GM12878 (cell line): ENCODE measurements around the gene FAM200B. TPM values are rescaled to one million over a fixed set of nuclear protein-coding genes. Genes with fewer than 3 reads are reported as not detected.

Experiments used
- ATAC-seq: fragments of 200-7000 bp; cut with Tn5 transposase; 3 replicates; pipeline ENCODE4 v1.9.1; 2020; ENCODE audit warnings: mild to moderate bottlenecking, moderate library complexity
- BruUV-seq: library from RNA; stranded (reverse); fragments of 400-500 nt; replicated peaks from 2 replicates; lab custom pipeline; 2021; lab: Mats Ljungman, UMichigan
- CTCF ChIA-PET: fragments of 300-600 bp; sonication (Branson Sonifier 250); formaldehyde crosslinking; extraction: SDS; loops from one replicate; lab custom pipeline; 2021; ENCODE audit warnings: inconsistent platforms; lab: Yijun Ruan, JAX
- POLR2A ChIA-PET: fragments of 350-600 bp; formaldehyde crosslinking; extraction: SDS; loops from one replicate; lab custom pipeline; 2021; ENCODE audit warnings: inconsistent platforms; lab: Charles Lee
- RAD21 ChIA-PET: fragments of 300-600 bp; sonication (Branson Sonifier 250); formaldehyde crosslinking; loops from one replicate; lab custom pipeline; 2023; ENCODE audit warnings: antibody characterized with exemption; ENCODE audit not compliant: unreplicated experiment; lab: Charles Lee
- SMC1A ChIA-PET: fragments of 300-600 bp; sonication (Branson Sonifier 250); formaldehyde crosslinking; loops from one replicate; lab custom pipeline; 2023; ENCODE audit not compliant: unreplicated experiment, uncharacterized antibody; lab: Charles Lee
- DNase-seq: peaks from one replicate; pipeline ENCODE4 v3.0.0-alpha.2; 2011; ENCODE audit warnings: low read depth, low spot score
- FAIRE-seq: peaks from 3 replicates; lab custom pipeline; 2011; peaks lifted over from hg19 to GRCh38; lab: Jason Lieb, UNC
- H2AFZ ChIP-seq: 2 replicates; pipeline ENCODE4 v1.6.0; 2011; ENCODE audit warnings: low read depth, low read length, control low read depth; ENCODE audit not compliant: control insufficient read depth
- H3K27ac ChIP-seq: 2 replicates; pipeline ENCODE4 v1.5.1; 2011; ENCODE audit warnings: control low read depth; ENCODE audit not compliant: control insufficient read depth, insufficient read depth
- H3K27me3 ChIP-seq, 2 experiments: replicated peaks in 1 of 2; 2 replicates each; pipeline versions ENCODE4 v1.6.0 to v1.6.1; 2011; ENCODE audit warnings: low read length in 1 of 2; ENCODE audit not compliant: control insufficient read depth in 2 of 2, insufficient read depth in 2 of 2
- H3K36me3 ChIP-seq, 2 experiments: 2 replicates each; pipeline ENCODE4 v1.5.1; 2011; ENCODE audit warnings: low read length in 1 of 2; ENCODE audit not compliant: control insufficient read depth in 2 of 2, insufficient read depth in 2 of 2
- H3K4me1 ChIP-seq: 2 replicates; pipeline ENCODE4 v1.6.1; 2011; ENCODE audit warnings: mild to moderate bottlenecking, low read length, moderate library complexity, mixed read lengths; ENCODE audit not compliant: control insufficient read depth, insufficient read depth
- H3K4me2 ChIP-seq: 2 replicates; pipeline ENCODE4 v1.6.0; 2011; ENCODE audit warnings: control low read depth; ENCODE audit not compliant: control insufficient read depth, insufficient read depth
- H3K4me3 ChIP-seq: fragments of 200-600 bp; sonication (generic); 2 replicates; pipeline ENCODE4 v1.5.1; 2016
- H3K79me2 ChIP-seq: 2 replicates; pipeline ENCODE4 v1.6.0; 2011; ENCODE audit warnings: low read length; ENCODE audit not compliant: control insufficient read depth, insufficient read depth
- H3K9ac ChIP-seq: 2 replicates; pipeline ENCODE4 v1.8.0; 2011; ENCODE audit warnings: low read length, control low read depth, mixed read lengths; ENCODE audit not compliant: control insufficient read depth, insufficient read depth
- H3K9me3 ChIP-seq: replicated peaks from 3 replicates; pipeline ENCODE4 v1.5.1; 2011; ENCODE audit warnings: mild to moderate bottlenecking, low read length; ENCODE audit not compliant: control insufficient read depth, insufficient read depth
- H4K20me1 ChIP-seq: 2 replicates; pipeline ENCODE4 v1.6.0; 2011; ENCODE audit not compliant: control insufficient read depth, insufficient read depth
- CHD2 ChIP-seq: IDR thresholded peaks from 2 replicates; pipeline ENCODE4 v1.6.1; 2011; ENCODE audit warnings: low read depth, low read length, improper control_type of control experiment, borderline replicate concordance
- HSF1 ChIP-seq: fragments of 150-350 bp; IDR thresholded peaks from 2 replicates; pipeline ENCODE4 v1.6.1; 2014; ENCODE audit warnings: mild to moderate bottlenecking, low read depth, low read length
- IKZF1 ChIP-seq: fragments of 450-650 bp; conservative IDR thresholded peaks from 2 replicates; pipeline ENCODE4 v1.6.1; 2017; ENCODE audit warnings: antibody characterized with exemption, mild to moderate bottlenecking
- MAX ChIP-seq: IDR thresholded peaks from 2 replicates; pipeline ENCODE4 v1.6.1; 2012; ENCODE audit warnings: low read depth, low read length, improper control_type of control experiment
- RBBP5 ChIP-seq: fragments of 200-600 bp; sonication (generic); conservative IDR thresholded peaks from 2 replicates; pipeline ENCODE4 v1.6.1; 2016
- RELA ChIP-seq: fragments of 450-650 bp; IDR thresholded peaks from 2 replicates; pipeline ENCODE4 v1.8.0; 2014; ENCODE audit warnings: borderline replicate concordance; ENCODE audit not compliant: partially characterized antibody
- SRF ChIP-seq, 2 experiments: IDR thresholded peaks; 2 replicates each; pipeline ENCODE4 v1.6.1; 2011; ENCODE audit warnings: low read depth in 2 of 2, low read length in 2 of 2, mild to moderate bottlenecking in 1 of 2, moderate library complexity in 1 of 2
- STAT1 ChIP-seq: fragments of 450-650 bp; conservative IDR thresholded peaks from 2 replicates; pipeline ENCODE4 v1.6.1; 2014; ENCODE audit warnings: antibody characterized with exemption, mild to moderate bottlenecking
- WGBS: methylation state at CpG from one replicate; pipeline ENCODE4 v1.1.6; 2016; ENCODE audit warnings: low lambda C conversion rate; ENCODE audit not compliant: insufficient replicate concordance, insufficient coverage; ENCODE audit errors: missing lambda C conversion rate; 5-methylcytosine and 5-hydroxymethylcytosine counted together
- in situ Hi-C: fragments of 300-500 bp; cut with MboI; formaldehyde crosslinking; loops from 9 replicates; pipeline ENCODE4 v1.14.3; 2018; ENCODE audit warnings: mixed read lengths
- intact Hi-C: fragments of 100-400 bp; cut with micrococcal nuclease; formaldehyde crosslinking; loops from one replicate; pipeline ENCODE4 v1.14.2; 2022; ENCODE audit not compliant: unreplicated experiment
- polyA plus RNA-seq, 11 experiments: library from polyadenylated mRNA; depleted of rRNA in 4 of 11; unstranded in 6 of 11; stranded (reverse) in 5 of 11; fragments of >200 nt; fragmentation: Nextera tagmentation in 4 of 11; fragmentation: Illumina TruSeq in 1 of 11; extraction: Ambion mirVana in 4 of 11; extraction: Trizol in 1 of 11; gene quantifications; 1 replicate in 1 of 11; 2 replicates in 10 of 11; pipeline versions ENCODE4 v1.2.1 to v1.2.3, GENCODE V29; 2011 to 2016; ENCODE audit warnings: inconsistent platforms in 2 of 11, missing spikeins in 2 of 11, low read depth in 1 of 11
- total RNA-seq, 4 experiments: library from RNA; depleted of rRNA in 3 of 4; stranded (reverse); fragments of >200 nt in 3 of 4; fragmentation: Illumina TruSeq in 1 of 4; extraction: Trizol in 1 of 4; gene quantifications; 2 replicates each; pipeline versions ENCODE4 v1.2.1 to v1.2.3, GENCODE V29; 2013 to 2021

The FAM200B gene
- total and polyA plus RNA-seq, 10 of the 15 experiments (the other 5 are each of a cell fraction or from before 2014, with no cell fraction given), result 13.8 to 48.5 (median 25.5) TPM

- no peak for TF ChIP-seq MAX
Measured at GRCh38 chr4:15694431-15694830, 12.8 kb downstream of the FAM200B start (continued).

- ATAC-seq, result no peak
- intact Hi-C loops, result no loop called here
- Histone ChIP-seq H3K4me1 (no peaks in the 10 kb centered on the region), H3K27me3 (no peaks in the 10 kb centered on the region), H3K4me2 (no peak overlapping the region), H3K79me2 (no peaks in the 10 kb centered on the region), H3K9me3 (no peaks in the 10 kb centered on the region; the same call in 2 of the 3 replicates), H3K4me3 (no peak overlapping the region), H3K27ac (no peak overlapping the region), H3K36me3 (no peaks in the 10 kb centered on the region), H4K20me1 (no peaks in the 10 kb centered on the region), H3K9ac (no peak overlapping the region), H2AFZ (no peak overlapping the region)
- POLR2A ChIA-PET, result interaction anchor here (1.1 kb wide), 1 partner anchor 8 kb away, joined by 3 read pairs; no protein-coding TSS in a partner anchor
- BruUV-seq, result no TSS peak
- no peak for TF ChIP-seq CHD2
- FAIRE-seq, result no peak
- SMC1A ChIA-PET, result interaction anchor here (1.4 kb wide), 1 partner anchor 16 kb away, joined by 4 read pairs; no protein-coding TSS in a partner anchor
- WGBS, result 81% methylated on average over 10 of the region's 10 CpGs
- CTCF ChIA-PET, result no interaction called here
- in situ Hi-C loops, result no loop called here
- no peak for DNase-seq
- RAD21 ChIA-PET, result no interaction called here
Measured at GRCh38 chr4:15695240-15695699, 13.6 kb downstream of the FAM200B start.

GRCh38 chr4:15695729-15696128 lies 14.1 kb downstream of the FAM200B start:
- Histone ChIP-seq H3K36me3 (no peaks in the 10 kb centered on the region), H4K20me1 (no peaks in the 10 kb centered on the region), H3K9ac (no peak overlapping the region), H3K27me3 (no peaks in the 10 kb centered on the region), H3K79me2 (no peaks in the 10 kb centered on the region), H3K4me2 (no peak overlapping the region), H2AFZ (no peak overlapping the region), H3K27ac (no peak overlapping the region), H3K4me1 (no peaks in the 10 kb centered on the region), H3K9me3 (no peaks in the 10 kb centered on the region; the same call in 2 of the 3 replicates), H3K4me3 (no peak overlapping the region)
- CTCF ChIA-PET, result no interaction called here
- FAIRE-seq (no peak), ATAC-seq (no peak), DNase-seq (no peak)
- in situ Hi-C loops, result no loop called here
- RAD21 ChIA-PET, result no interaction called here
- BruUV-seq, result no TSS peak
- TF ChIP-seq RBBP5 (no peak), SRF (IDR thresholded peaks at IDR 0.05; ENCODE audit: low read depth in 2 of 2, low read length in 2 of 2) (no peak), RELA (no peak), STAT1 (no peak), IKZF1 (no peak), HSF1 (no peak)
- POLR2A ChIA-PET, result interaction anchor here (0.5 to 1.1 kb wide), 2 partner anchors 8 to 495 kb away, joined by 3 to 6 read pairs; no protein-coding TSS in a partner anchor
- intact Hi-C loops, result no loop called here
- WGBS, result 96% methylated on average over 3 of the region's 3 CpGs
- SMC1A ChIA-PET, result interaction anchor here (1.4 kb wide), 1 partner anchor 15 kb away, joined by 4 read pairs; no protein-coding TSS in a partner anchor
